Measurements from ENCODE around the gene TSLP. TPM values are rescaled to one million over a fixed set of nuclear protein-coding genes. Genes with fewer than 3 reads are reported as not detected.

Gene TSLP
- total RNA-seq, result 1 to 10 TPM in 1 of 2 experiments, under 1 TPM in 1; 0.99 to 1.1 TPM

- peaks cover 37% of the 10 kb centered on the region for H3K4me1 Mint-ChIP-seq
- H3K36me3 Mint-ChIP-seq, result peaks cover 2% of the 10 kb centered on the region
- no peak for DNase-seq
- H3K27me3 Mint-ChIP-seq, result peaks cover 82% of the 10 kb centered on the region
- no peaks in the 10 kb centered on the region for H3K9me3 Mint-ChIP-seq
- H3K4me3 Mint-ChIP-seq, result peak within 1 kb of the TSS; percentile 92
- H3K27ac Mint-ChIP-seq, result no peak within 1 kb of the TSS
These were observed at the start of gene TSLP for GRCh38 chr5:111071413-111071812. Gene TSLP (plus strand): TSS chr5:111071713. CDS start chr5:111071891, 178 bp downstream.

GRCh38 chr5:111022301-111022700 lies 49.2 kb upstream of the TSLP start:
- Mint-ChIP-seq H3K4me1 (no peaks in the 10 kb centered on the region), H3K4me3 (no peak overlapping the region), H3K9me3 (no peaks in the 10 kb centered on the region), H3K27me3 (peaks cover 4% of the 10 kb centered on the region), H3K36me3 (no peaks in the 10 kb centered on the region), H3K27ac (no peak overlapping the region)
- DNase-seq, result no peak

DNA sequence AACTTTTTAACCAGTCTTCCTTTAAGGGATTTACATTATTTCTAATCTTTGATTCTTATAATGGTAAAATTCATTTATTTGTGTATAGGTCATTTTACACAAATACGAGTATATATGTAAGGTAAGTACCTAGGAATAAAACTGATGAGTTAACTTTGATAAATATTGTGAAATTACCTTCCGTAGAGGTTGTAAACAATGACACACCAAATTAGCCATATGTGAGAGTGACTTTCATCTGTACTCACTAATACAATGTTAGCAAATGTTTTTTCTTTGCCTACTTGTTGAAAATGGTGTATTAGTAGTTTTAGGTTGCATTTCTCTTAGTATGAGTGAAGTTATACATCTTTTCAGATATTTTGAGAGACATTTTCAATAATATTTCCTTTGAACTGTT lies 42.6 kb upstream of the TSLP start:
- H3K4me3 Mint-ChIP-seq, result no peak overlapping the region
- no peaks in the 10 kb centered on the region for H3K36me3 Mint-ChIP-seq
- peaks cover 3% of the 10 kb centered on the region for H3K9me3 Mint-ChIP-seq
- H3K27ac Mint-ChIP-seq, result no peak overlapping the region
- H3K27me3 Mint-ChIP-seq, result peaks cover 20% of the 10 kb centered on the region
- no peaks in the 10 kb centered on the region for H3K4me1 Mint-ChIP-seq
- no peak for DNase-seq

GRCh38 chr5:111043712-111044506 lies 27.6 kb upstream of the TSLP start:
- H3K9me3 Mint-ChIP-seq, result no peaks in the 10 kb centered on the region
- H3K4me1 Mint-ChIP-seq, result no peaks in the 10 kb centered on the region
- no peak overlapping the region for H3K27ac Mint-ChIP-seq
- DNase-seq, result no peak
- no peaks in the 10 kb centered on the region for H3K36me3 Mint-ChIP-seq
- H3K4me3 Mint-ChIP-seq, result no peak overlapping the region
- peaks cover 9% of the 10 kb centered on the region for H3K27me3 Mint-ChIP-seq

DNA sequence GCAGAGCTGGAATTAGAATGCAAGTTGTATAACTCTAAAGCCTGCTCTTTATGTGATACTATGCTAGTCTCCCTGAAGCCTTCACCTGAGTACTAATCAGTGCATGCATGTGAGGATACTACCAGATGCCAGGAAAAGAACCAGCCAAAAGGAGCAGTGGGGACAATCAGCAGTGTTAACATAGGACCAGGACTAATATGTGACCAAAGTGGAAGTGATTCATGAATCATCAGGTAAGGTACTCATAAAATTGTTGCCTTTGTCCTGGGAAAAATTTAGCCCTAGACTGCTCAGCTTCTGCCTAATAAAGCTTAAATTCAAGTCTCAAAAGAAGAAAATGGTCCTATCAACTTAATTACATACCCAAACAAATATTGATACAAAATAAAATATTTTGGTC lies 13.4 kb upstream of the TSLP start:
- Mint-ChIP-seq H3K9me3 (peaks cover 4% of the 10 kb centered on the region), H3K4me1 (no peaks in the 10 kb centered on the region), H3K36me3 (no peaks in the 10 kb centered on the region), H3K27me3 (peaks cover 42% of the 10 kb centered on the region), H3K4me3 (no peak overlapping the region), H3K27ac (no peak overlapping the region)
- DNase-seq, result no peak

GRCh38 chr5:111060169-111060568 lies 11.3 kb upstream of the TSLP start:
- no peak for DNase-seq
- Mint-ChIP-seq H3K4me3 (no peak overlapping the region), H3K27ac (no peak overlapping the region), H3K27me3 (peaks cover 34% of the 10 kb centered on the region), H3K36me3 (no peaks in the 10 kb centered on the region), H3K9me3 (peaks cover 4% of the 10 kb centered on the region), H3K4me1 (no peaks in the 10 kb centered on the region)

- peaks cover 39% of the 10 kb centered on the region for H3K27me3 Mint-ChIP-seq
- DNase-seq, result no peak
- H3K9me3 Mint-ChIP-seq, result peaks cover 4% of the 10 kb centered on the region
- no peak overlapping the region for H3K27ac Mint-ChIP-seq
- H3K36me3 Mint-ChIP-seq, result no peaks in the 10 kb centered on the region
- H3K4me1 Mint-ChIP-seq, result no peaks in the 10 kb centered on the region
- H3K4me3 Mint-ChIP-seq, result no peak overlapping the region
These were observed 9.9 kb upstream of the TSLP start for GRCh38 chr5:111061618-111062017.

DNA sequence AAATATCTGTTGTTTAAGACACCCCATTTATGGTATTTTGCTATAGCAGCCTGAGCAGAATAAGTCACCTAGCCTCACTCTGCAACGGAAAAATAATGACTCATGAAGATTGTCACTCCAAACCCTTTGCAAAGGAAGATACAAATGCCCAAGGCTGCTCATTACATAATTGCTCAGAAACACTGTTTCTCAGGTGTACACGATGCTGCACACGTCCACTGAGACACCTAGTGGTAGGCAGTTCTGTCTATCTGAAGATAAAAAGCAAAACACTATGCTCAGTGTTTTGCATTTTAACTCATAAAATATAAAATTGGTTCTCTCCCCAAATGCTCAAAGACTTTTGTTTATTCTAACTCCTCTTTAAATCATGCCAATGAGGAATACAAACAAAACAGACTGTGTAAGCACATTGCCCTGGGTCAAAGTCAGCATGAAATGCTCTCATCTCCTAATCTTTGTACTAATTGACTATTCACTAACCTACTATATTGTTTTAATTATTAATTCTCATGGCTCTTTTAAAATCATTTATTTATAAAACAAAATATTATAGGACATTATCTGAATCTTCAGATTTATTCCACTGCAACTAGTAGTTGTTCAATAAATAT lies 7.7 kb upstream of the TSLP start:
- Mint-ChIP-seq H3K27ac (no peak overlapping the region), H3K9me3 (peaks cover 3% of the 10 kb centered on the region), H3K27me3 (peaks cover 39% of the 10 kb centered on the region), H3K4me1 (no peaks in the 10 kb centered on the region), H3K4me3 (no peak overlapping the region), H3K36me3 (no peaks in the 10 kb centered on the region)
- DNase-seq, result no peak

- H3K27ac Mint-ChIP-seq, result no peak overlapping the region
- no peak for DNase-seq
- no peaks in the 10 kb centered on the region for H3K9me3 Mint-ChIP-seq
- H3K27me3 Mint-ChIP-seq, result peaks cover 63% of the 10 kb centered on the region
- no peaks in the 10 kb centered on the region for H3K36me3 Mint-ChIP-seq
- no peak overlapping the region for H3K4me3 Mint-ChIP-seq
- H3K4me1 Mint-ChIP-seq, result peaks cover 10% of the 10 kb centered on the region
These were observed 5.1 kb upstream of the TSLP start for GRCh38 chr5:111066261-111066938.

DNA sequence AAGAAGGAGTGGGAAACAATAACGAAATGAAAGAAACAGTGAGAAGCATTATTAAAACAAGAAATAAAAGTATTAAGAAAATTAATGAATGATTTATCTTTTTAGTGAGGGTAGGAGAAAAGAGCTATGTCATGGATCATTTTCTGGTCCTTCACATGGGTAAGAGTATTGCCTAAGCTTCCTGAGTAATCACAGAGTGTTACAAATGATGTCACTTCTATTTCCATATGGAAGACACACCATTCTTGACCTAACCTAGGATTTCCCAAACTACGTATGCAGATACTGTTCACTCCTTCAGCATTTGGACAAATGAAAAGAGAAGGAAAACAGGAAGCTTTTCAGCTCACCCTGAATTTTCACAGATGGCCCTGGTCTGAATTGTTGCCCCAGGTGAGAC lies 3.3 kb upstream of the TSLP start:
- H3K4me1 Mint-ChIP-seq, result peaks cover 19% of the 10 kb centered on the region
- H3K27ac Mint-ChIP-seq, result no peak overlapping the region
- no peaks in the 10 kb centered on the region for H3K9me3 Mint-ChIP-seq
- H3K4me3 Mint-ChIP-seq, result no peak overlapping the region
- peaks cover 81% of the 10 kb centered on the region for H3K27me3 Mint-ChIP-seq
- H3K36me3 Mint-ChIP-seq, result peaks cover under 1% of the 10 kb centered on the region
- no peak for DNase-seq

DNA sequence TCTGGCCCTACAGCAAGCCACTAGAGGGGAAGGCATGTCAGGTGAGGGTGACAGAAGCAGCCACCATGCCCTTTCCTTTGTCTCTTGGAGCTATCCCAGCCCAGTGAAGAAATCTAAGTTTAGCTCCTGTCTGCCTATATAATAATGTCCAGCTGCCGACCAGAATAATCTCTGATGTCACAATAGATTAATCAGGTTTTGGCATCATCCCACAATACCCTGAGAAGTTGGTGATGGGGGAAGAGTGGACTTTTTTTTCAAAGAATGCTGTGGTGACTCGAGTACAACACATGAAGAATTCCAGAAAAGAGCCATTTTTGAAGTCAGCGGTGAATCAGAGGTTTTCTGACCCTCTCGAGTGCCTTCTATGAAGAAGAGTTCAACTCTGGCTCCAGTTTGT lies 1.7 kb upstream of the TSLP start:
- H3K4me3 Mint-ChIP-seq, result no peak overlapping the region
- peaks cover 2% of the 10 kb centered on the region for H3K36me3 Mint-ChIP-seq
- no peaks in the 10 kb centered on the region for H3K9me3 Mint-ChIP-seq
- H3K4me1 Mint-ChIP-seq, result peaks cover 29% of the 10 kb centered on the region
- DNase-seq, result no peak
- peaks cover 93% of the 10 kb centered on the region for H3K27me3 Mint-ChIP-seq
- no peak overlapping the region for H3K27ac Mint-ChIP-seq

GRCh38 chr5:111070272-111071134 lies 1.0 kb upstream of the TSLP start:
- H3K27ac Mint-ChIP-seq, result no peak overlapping the region
- H3K4me1 Mint-ChIP-seq, result peaks cover 33% of the 10 kb centered on the region
- H3K27me3 Mint-ChIP-seq, result peaks cover 91% of the 10 kb centered on the region
- H3K9me3 Mint-ChIP-seq, result no peaks in the 10 kb centered on the region
- H3K4me3 Mint-ChIP-seq, result peak overlapping the region; percentile 63
- peaks cover 2% of the 10 kb centered on the region for H3K36me3 Mint-ChIP-seq
- peak; percentile 52 for DNase-seq

GRCh38 chr5:111072949-111073682 lies 1.6 kb downstream of the TSLP start:
- peak overlapping the region; percentile 5 for H3K27ac Mint-ChIP-seq
- peaks cover 37% of the 10 kb centered on the region for H3K4me1 Mint-ChIP-seq
- peaks cover 69% of the 10 kb centered on the region for H3K27me3 Mint-ChIP-seq
- H3K9me3 Mint-ChIP-seq, result no peaks in the 10 kb centered on the region
- peak; percentile 78 for DNase-seq
- peaks cover 2% of the 10 kb centered on the region for H3K36me3 Mint-ChIP-seq
- H3K4me3 Mint-ChIP-seq, result peak overlapping the region; percentile 92

DNA sequence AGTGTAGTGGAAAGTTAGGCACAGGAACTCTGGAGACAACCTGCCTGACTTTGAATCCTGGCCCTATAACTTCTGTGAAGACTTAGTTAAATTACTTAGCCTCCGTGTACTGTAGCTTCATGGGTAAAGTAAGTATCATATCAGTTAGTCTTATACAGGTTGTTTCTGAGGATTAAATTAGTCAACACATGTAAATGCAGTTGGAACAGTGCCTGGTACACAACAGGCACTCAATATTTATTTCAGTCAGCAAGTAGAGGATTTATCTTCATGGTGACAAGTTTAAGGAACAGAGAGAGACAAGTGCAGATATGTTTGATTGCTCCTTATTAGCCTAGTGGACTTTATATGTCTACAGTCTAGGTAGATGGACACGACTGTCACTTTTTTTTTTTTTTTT lies 2.7 kb downstream of the TSLP start:
- peaks cover 37% of the 10 kb centered on the region for H3K4me1 Mint-ChIP-seq
- no peaks in the 10 kb centered on the region for H3K9me3 Mint-ChIP-seq
- H3K36me3 Mint-ChIP-seq, result peaks cover 2% of the 10 kb centered on the region
- no peak overlapping the region for H3K27ac Mint-ChIP-seq
- DNase-seq, result no peak
- peak overlapping the region; percentile 92 for H3K4me3 Mint-ChIP-seq
- H3K27me3 Mint-ChIP-seq, result peaks cover 64% of the 10 kb centered on the region
